ENCODE data around the gene MSL2.
"Not testable (repeated sequence)": the region's sequence is repeated elsewhere in the genome, so short reads cannot be mapped to it uniquely, and the experiment has no call there.

The MSL2 gene

GRCh38 chr3:136142592-136142991 is 53.5 kb downstream of the MSL2 start:
- peak; percentile 65 for DNase-seq (ENCODE audit: low read depth)

- DNase-seq (ENCODE audit: low read depth), result no peak
Observed at GRCh38 chr3:136141891-136142290, 54.2 kb downstream of the MSL2 start.

GRCh38 chr3:136141291-136141785 is 54.8 kb downstream of the MSL2 start:
- DNase-seq (ENCODE audit: low read depth), result no peak

GRCh38 chr3:136136454-136136853 is 59.7 kb downstream of the MSL2 start:
- DNase-seq (ENCODE audit: low read depth), result no peak

GRCh38 chr3:136135039-136135802 is 60.9 kb downstream of the MSL2 start:
- DNase-seq (ENCODE audit: low read depth), result no peak

GRCh38 chr3:136134091-136134490 is 62.0 kb downstream of the MSL2 start:
- DNase-seq (ENCODE audit: low read depth), result no peak

- not testable (repeated sequence) for DNase-seq (ENCODE audit: low read depth)
Observed at GRCh38 chr3:136131647-136132046, 64.5 kb downstream of the MSL2 start.

- DNase-seq (ENCODE audit: low read depth), result no peak
Observed at GRCh38 chr3:136122006-136122405, 74.1 kb downstream of the MSL2 start.

GRCh38 chr3:136120373-136121348 is 75.5 kb downstream of the MSL2 start:
- no peak for DNase-seq (ENCODE audit: low read depth)

- not testable (repeated sequence) for DNase-seq (ENCODE audit: low read depth)
Observed at GRCh38 chr3:136119783-136120182, 76.4 kb downstream of the MSL2 start.

GRCh38 chr3:136119332-136119731 is 76.8 kb downstream of the MSL2 start:
- DNase-seq (ENCODE audit: low read depth), result not testable (repeated sequence)

GRCh38 chr3:136114421-136114820 is 81.7 kb downstream of the MSL2 start:
- DNase-seq (ENCODE audit: low read depth), result no peak

- no peak for DNase-seq (ENCODE audit: low read depth)
Observed at GRCh38 chr3:136110481-136110880, 85.7 kb downstream of the MSL2 start.

GRCh38 chr3:136109499-136109898 is 86.6 kb downstream of the MSL2 start:
- no peak for DNase-seq (ENCODE audit: low read depth)

- DNase-seq (ENCODE audit: low read depth), result no peak
Observed at GRCh38 chr3:136106101-136106500, 90.0 kb downstream of the MSL2 start.

GRCh38 chr3:136105044-136105443 is 91.1 kb downstream of the MSL2 start:
- DNase-seq (ENCODE audit: low read depth), result no peak
